ENCODE measurements around the gene MYH11.
"Not testable (repeated sequence)": the region's sequence is repeated elsewhere in the genome, so short reads cannot be mapped to it uniquely, and the experiment has no call there.

The MYH11 gene

DNA sequence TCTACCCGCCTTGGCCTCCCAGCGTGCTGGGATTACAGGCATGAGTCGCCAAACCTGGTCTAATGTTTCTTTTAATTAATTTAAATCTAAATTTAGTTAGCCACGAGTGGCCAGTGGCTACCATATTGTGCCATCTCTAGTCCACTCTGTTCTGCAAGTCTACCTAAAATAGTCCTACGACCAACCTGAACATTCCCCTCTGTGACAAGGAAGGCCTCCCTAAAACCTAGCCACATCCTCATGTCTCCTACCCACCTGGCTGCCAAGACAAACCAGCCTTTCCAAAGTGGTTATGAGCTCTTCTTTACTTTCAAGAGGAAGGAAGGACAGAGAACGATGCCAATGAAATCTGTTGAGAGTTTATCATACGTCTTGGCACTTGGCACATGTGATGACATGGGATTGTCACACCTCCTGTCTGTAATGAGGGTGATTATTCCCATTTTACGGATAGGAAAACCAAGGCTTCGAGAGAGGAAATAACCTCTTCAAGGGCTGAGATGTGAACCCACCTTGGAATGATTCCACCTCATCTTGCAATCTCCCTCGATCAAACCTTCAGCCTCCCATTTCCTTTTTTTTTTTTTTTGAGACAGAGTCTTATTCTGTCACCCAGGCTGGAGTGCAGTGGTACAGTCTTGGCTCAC is 19.7 kb downstream of the MYH11 start:
- DNase-seq: no peak

GRCh38 chr16:15836074-15836473 is 20.8 kb downstream of the MYH11 start:
- DNase-seq: no peak

GRCh38 chr16:15835136-15835878 is 21.5 kb downstream of the MYH11 start:
- DNase-seq: no peak

GRCh38 chr16:15834502-15834901 is 22.3 kb downstream of the MYH11 start:
- DNase-seq: no peak

DNA sequence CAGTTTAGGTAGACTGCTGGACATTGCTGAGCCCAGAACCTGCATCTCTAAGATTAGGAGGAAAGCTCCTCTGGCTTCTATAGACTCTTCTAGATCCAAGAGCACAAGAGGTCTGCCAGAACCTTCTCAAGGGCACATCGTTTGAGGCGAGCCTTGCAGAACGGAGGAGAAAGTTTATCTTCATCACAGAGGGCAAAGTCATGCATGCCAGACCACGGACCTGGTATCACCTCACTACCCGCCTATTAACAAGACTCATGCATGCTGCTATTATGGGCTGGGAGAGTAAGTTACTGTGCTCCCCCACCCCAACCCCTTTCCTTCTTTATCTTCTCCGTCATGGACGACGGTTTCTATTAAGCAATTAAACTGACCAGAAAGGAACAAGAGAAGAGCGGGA is 23.3 kb downstream of the MYH11 start:
- no peak for DNase-seq

- DNase-seq: no peak
Observed at GRCh38 chr16:15832241-15832640, 24.6 kb downstream of the MYH11 start.

- no peak for DNase-seq
Observed at GRCh38 chr16:15830832-15831451, 25.9 kb downstream of the MYH11 start.

DNA sequence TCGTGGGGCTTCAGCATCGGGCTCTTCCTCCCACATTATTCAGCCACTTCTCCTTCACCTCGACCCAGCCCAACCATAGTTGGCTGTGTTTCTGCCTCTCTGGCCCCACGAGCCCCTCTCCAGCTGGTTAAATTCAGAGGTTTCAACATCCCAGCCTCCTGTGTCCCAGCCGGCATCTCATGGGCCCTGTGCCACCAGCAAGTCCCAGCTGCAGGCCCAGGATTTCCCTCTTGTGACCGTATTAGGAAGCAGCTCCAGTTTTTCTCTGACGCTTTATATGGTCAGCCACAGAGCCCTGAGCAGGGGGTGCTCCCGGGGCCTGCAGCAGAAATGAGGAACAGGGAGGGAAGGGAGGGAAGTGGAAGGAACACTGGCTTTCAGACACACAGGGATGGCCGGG is 27.4 kb downstream of the MYH11 start:
- no peak for DNase-seq

DNA sequence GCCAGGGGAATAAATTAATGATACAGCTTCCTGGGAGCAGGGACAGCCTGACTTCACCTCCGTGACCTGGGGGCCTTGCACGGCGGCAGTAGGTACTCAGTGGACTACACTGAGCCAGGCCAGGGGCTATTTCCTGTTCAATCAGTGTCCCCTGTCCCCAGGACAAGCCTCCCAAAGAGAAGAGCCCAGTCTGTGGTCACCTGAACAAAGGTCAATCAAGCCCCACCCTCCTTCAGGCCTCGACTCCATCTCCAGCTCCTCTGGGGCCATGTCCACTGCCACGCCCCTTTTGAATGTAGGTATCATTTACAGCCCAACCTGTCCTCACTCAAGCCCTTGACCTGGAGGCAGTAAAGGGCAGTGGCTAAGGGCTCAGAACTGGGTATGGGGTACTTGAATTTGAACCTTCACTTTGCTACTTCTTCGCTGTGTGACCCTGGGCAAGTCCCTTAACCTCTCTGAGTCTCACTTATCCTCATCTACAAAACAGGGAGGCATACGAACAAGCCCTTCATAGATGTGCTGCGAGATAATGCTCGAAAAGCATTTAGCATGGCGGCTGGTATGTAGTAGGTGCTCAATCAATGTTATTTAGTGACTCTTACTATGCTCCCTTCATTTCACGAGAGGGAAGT is 29.0 kb downstream of the MYH11 start:
- DNase-seq: no peak

- no peak for DNase-seq
Observed at GRCh38 chr16:15827299-15827698, 29.5 kb downstream of the MYH11 start.

- DNase-seq: no peak
Observed at GRCh38 chr16:15825750-15826305, 31.0 kb downstream of the MYH11 start.

GRCh38 chr16:15822957-15823356 is 33.9 kb downstream of the MYH11 start:
- DNase-seq: no peak

- no peak for DNase-seq
Observed at GRCh38 chr16:15820837-15821236, 36.0 kb downstream of the MYH11 start.

DNA sequence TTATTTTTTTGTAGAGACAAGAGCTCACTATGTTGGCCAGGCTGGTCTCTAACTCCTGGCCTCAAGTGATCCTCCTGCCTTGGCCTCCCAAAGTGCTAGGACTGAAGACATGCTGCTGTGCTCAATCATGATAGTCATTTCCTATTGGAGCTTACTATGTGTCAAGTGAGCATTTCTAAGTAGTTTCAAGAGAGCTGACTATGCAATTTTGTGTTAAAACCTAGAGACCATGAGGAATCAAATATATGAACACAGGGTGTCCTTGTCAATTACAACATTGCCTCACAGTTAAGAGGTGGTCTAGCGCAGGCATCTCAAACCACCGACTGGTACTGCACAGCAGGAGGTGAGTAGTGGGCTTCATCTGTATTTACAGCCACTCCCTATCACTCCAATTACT is 37.8 kb downstream of the MYH11 start:
- no peak for DNase-seq

- DNase-seq: no peak
Observed at GRCh38 chr16:15817446-15817845, 39.4 kb downstream of the MYH11 start.

DNA sequence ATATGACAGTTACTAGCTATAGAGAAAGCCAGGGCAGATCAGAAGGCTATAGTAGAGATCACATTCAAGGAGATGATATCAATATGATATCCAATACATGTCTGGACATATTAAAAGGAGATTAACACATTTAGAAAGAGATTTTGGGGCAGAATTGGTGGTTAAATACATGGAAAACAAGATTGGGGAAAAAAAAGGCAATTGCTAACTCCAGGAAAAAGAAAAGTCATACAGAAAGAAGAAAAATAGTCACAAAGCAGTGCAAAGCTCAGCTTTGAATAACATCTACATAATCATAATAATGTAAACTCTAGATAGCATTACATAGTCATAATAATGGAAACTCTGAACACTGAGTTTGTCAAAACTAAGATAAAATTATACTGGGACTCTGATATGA is 40.6 kb downstream of the MYH11 start:
- no peak for DNase-seq

DNA sequence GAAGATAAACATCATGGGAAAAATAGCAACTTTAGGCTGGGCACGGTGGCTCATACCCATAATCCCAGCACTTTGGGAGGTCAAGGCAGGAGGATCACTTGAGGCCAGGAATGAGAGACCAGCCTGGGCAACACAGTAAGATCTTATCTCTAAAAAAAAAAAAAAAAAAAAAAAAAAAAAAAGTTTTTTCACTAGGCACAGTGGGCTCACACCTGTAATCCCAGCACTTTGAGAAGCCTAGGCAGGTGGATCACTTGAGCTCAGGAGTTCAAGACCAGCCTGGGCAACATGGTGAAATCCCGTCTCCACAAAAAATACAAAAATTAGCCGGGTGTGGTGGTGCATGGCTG is 44.5 kb downstream of the MYH11 start:
- not testable (repeated sequence) for DNase-seq

DNA sequence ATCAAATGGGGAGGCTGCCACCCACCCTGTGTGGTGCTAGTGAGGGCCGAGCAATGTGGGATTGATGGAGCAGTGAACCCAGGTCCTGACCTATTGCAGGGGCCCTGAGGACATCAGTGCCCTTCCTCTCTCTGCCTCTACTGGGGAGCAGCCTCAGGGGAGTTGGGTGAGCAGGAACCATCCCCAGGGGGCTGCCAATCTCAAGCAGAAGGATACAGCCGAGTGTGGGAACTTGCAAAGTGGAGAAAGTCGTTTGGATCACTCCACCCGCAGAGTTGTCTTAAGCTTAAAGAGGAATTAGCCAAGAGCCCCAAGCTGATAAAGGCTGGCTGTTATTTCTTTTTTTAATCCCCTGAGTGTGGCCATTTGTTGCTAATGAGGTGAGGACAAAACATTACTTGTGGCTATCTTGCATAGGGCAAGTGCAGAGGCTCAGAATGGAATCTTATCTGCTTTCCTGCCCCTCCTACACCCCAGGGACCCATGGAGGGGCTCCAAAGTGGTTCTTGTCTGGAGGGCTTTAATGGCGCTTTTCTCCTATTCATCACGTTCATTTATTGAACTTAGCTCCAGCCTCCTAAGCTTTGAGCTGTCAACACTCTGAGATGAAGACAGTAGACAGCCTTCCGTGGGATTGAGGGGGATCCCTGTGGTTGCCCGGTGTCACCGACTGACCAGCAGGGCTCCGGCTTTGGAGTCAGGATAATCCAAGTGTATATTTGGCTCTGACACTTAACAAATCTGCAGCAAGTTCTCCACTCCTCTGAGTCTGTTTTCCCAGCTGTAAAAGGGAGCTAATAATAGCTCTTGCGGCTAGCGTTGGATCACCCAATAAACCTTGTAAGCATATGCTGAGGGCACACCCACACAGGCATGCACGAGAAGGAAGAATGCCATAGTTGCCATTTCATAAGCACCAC is 45.1 kb downstream of the MYH11 start:
- DNase-seq: no peak

DNA sequence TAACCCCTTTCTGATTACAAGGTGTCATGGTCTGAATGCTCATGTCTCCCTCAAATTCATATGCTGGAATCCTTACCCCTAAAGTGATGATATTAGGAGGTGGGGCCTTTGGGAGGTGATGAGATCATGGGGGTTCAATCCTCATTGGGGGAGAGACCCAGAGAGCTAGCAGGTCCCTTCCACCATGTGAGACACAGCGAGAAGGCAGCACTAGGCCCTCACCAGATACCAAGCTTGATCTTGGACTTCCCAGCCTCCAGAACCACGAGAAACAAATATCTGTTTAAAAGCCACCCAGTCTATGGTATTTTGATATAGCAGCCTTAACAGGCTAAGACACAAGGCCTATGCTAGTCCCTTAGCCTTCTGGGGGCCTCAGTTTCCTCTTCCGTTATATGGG is 45.9 kb downstream of the MYH11 start:
- no peak for DNase-seq

DNA sequence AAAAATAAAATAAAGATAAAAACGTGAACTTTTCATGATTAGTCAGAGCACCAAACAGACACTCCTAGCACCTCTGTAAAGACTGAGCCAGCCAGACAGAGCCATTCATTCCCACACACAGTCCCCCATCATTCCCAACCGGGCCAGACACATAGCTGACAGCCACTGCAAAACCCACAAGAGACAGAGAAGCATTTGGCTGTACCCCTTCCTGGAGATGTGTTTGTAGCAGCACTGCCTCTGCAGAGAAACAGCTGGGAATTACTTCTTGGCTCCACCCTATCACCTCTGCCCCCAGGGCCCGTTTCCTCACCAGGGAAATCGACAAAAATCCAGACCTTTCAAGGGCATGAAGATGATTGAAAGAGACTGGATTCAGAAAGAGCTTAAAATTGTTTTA is 46.4 kb downstream of the MYH11 start:
- no peak for DNase-seq

DNA sequence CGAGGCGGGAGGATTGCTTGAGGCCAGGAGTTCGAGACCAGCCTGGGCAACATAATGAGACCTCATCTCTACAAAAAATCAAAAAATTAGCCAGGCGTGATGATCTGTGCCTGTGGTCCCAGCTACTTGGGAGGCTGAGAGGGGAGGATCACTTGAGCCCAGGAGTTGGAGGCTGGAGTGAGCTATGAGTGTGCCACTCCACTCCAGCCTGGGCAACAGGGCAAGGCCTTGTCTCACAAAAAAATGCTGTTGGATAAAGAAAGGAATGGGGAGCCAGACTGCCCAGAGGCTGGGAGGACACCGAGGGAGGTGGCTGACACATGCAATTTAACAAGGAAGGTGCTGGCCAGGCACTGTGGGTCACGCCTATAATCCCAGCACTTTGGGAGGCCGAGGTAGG is 47.5 kb downstream of the MYH11 start:
- DNase-seq: not testable (repeated sequence)

DNA sequence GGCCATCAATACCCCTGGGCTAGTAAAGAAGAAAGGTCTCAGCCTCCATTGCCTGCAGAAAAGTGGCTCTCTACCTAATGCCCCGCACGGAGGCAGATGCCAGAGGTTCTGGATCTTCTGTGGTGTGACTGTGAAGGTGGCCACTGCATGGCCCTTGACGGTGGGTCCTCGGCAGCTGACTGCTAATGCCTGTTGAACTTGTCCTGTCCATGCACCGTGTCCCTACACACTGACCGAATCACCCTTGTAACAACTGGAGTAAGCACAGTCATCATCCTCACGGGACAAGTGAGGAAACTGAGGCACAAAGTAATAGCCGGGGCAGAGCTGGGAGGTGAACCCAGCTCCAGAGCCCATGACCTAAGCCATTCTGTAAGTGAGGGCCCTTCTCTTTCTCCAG is 48.8 kb downstream of the MYH11 start:
- DNase-seq: no peak

DNA sequence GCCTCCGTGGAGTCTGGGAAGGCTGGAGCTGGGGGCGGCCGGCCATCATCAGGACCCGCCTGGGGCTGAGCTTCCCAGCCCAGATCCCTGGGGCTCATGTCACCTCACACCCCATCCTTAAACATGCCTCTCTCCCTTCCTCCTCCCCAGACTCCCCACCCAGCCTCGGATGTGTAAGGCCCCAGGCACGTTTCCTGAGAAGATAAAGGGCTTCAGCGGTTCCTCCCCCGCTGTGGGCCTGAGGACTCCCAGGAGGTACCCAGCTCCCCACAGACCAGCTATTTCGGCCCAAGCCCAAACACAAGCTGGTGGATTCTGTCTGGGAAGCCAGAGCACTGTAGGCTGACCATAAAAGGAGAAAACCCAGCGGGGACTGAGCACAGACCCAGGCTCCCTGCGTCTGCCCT is 49.2 kb downstream of the MYH11 start:
- DNase-seq: no peak
